Small intestine (tissue), 7 donors: ENCODE measurements around the gene ATP13A1. TPM values are rescaled to one million over a fixed set of nuclear protein-coding genes. Genes with fewer than 3 reads are reported as not detected.
"Not testable (repeated sequence)": the region's sequence is repeated elsewhere in the genome, so short reads cannot be mapped to it uniquely, and the experiment has no call there.

Experiments
- DNase-seq, 2 donors: peaks; one replicate each; pipeline versions ENCODE4 v3.0.0 to v3.0.0-alpha.2; 2013
- FAIRE-seq: peaks from 2 replicates; lab custom pipeline; 2012; peaks lifted over from hg19 to GRCh38; lab: Jason Lieb, UNC
- H3K27ac ChIP-seq, 3 donors: one replicate each; pipeline ENCODE4 v1.5.1; 2013; ENCODE audit warnings: low read length in 2 of 3, mild to moderate bottlenecking in 2 of 3, control low read depth in 1 of 3, inconsistent platforms in 1 of 3, low read depth in 1 of 3, moderate library complexity in 1 of 3
- H3K27me3 ChIP-seq, 3 donors: one replicate each; pipeline ENCODE4 v1.6.1; 2013; ENCODE audit warnings: low read length in 3 of 3, inconsistent platforms in 1 of 3; ENCODE audit not compliant: control insufficient read depth in 3 of 3, insufficient read depth in 3 of 3
- H3K36me3 ChIP-seq, 3 donors: one replicate each; pipeline ENCODE4 v1.6.1; 2013; ENCODE audit warnings: low read length in 3 of 3, inconsistent platforms in 1 of 3, low read depth in 1 of 3, mild to moderate bottlenecking in 1 of 3, moderate library complexity in 1 of 3; ENCODE audit not compliant: control insufficient read depth in 3 of 3, insufficient read depth in 2 of 3
- H3K4me1 ChIP-seq, 3 donors: one replicate each; pipeline ENCODE4 v1.6.1; 2013; ENCODE audit warnings: low read length in 2 of 3, inconsistent platforms in 1 of 3, low read depth in 1 of 3, mild to moderate bottlenecking in 1 of 3, moderate library complexity in 1 of 3; ENCODE audit not compliant: control insufficient read depth in 3 of 3, insufficient read depth in 2 of 3
- H3K4me3 ChIP-seq, 3 donors: one replicate each; pipeline ENCODE4 v1.5.1; 2013; ENCODE audit warnings: low read length in 3 of 3, control low read depth in 1 of 3, inconsistent platforms in 1 of 3, low read depth in 1 of 3, mild to moderate bottlenecking in 1 of 3, moderate library complexity in 1 of 3
- H3K9me3 ChIP-seq, 2 donors: one replicate each; pipeline ENCODE4 v1.6.1; 2013; ENCODE audit warnings: low read depth in 1 of 2, low read length in 1 of 2; ENCODE audit not compliant: control insufficient read depth in 2 of 2, insufficient read depth in 1 of 2
- WGBS, 3 donors: extraction: QIAGEN DNeasy Blood & Tissue Kit; methylation state at CpG; one replicate each; pipeline ENCODE4 v1.1.7; 2013; 5-methylcytosine and 5-hydroxymethylcytosine counted together
- polyA plus RNA-seq, 4 donors: library from polyadenylated mRNA; stranded (reverse) in 3 of 4; unstranded in 1 of 4; fragments of 200-250 nt in 3 of 4; fragments of 120-200 nt in 1 of 4; gene quantifications; one replicate each; pipeline versions ENCODE4 v1.2.1 to v1.2.3, GENCODE V29; 2013
- donor health status: healthy with polysubstance abuse.
- donor health status: control.
- donor health status: control.
- donor health status: Bipolar disorder and iron deficiency.
- donor health status: healthy.

The ATP13A1 gene
- polyA plus RNA-seq, 4 donors: 40.3 to 60.8 (median 45.9) TPM

GRCh38 chr19:19674315-19674714 lies 10.8 kb upstream of the ATP13A1 start:
- Histone ChIP-seq H3K4me3 (no peak overlapping the region), H3K9me3 (peaks cover 3 to 30% of the 10 kb centered on the region in 2 donors), H3K36me3 (peaks cover 11 to 32% (median 31%) of the 10 kb centered on the region in 3 donors), H3K4me1 (peaks cover 0 to 5% (median 2%) of the 10 kb centered on the region in 3 donors), H3K27me3 (no peaks in the 10 kb centered on the region), H3K27ac (no peak overlapping the region)
- WGBS, 3 donors: 98 to 99% (median 99%) methylated on average over 6 of the region's 6 CpGs
- no peak for DNase-seq
- no peak for FAIRE-seq

- FAIRE-seq: no peak
- DNase-seq: no peak
- Histone ChIP-seq H3K36me3 (peaks cover 7 to 22% (median 21%) of the 10 kb centered on the region in 3 donors), H3K4me3 (no peak overlapping the region), H3K27ac (no peak overlapping the region), H3K9me3 (peaks cover 1 to 20% of the 10 kb centered on the region in 2 donors), H3K27me3 (no peaks in the 10 kb centered on the region), H3K4me1 (peaks cover 0 to 5% (median 2%) of the 10 kb centered on the region in 3 donors)
- 95 to 98% (median 96%) methylated on average over 3 of the region's 3 CpGs for WGBS, 3 donors
These were observed 9.3 kb upstream of the ATP13A1 start for GRCh38 chr19:19672816-19673215.

DNA sequence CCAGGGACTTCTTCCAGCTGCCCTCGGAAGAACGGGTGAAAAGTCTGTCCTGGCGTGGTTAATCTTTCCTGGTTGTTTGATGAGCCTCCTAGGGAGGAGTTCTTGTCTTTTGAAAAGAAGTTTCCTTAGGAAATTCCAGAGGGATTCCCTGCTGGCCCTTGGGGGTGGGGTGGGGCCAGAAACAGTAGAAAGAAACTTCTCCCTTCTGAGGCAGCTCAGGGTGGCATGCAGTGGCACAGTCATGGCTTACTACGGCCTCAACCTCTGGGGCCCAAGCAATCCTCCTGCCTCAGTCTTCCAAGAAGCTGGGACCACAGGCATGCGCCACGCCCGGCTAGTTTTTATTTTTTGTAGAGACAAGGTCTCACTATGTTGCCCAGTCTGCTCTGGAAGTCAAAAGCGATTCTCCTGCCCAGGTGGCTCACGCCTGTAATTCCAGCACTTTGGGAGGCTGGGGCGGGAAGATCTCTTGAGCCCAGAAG lies 6.6 kb upstream of the ATP13A1 start:
- Histone ChIP-seq H3K4me1 (peaks cover 0 to 5% (median 2%) of the 10 kb centered on the region in 3 donors), H3K9me3 (peaks cover 0 to 5% of the 10 kb centered on the region in 2 donors), H3K27ac (no peak overlapping the region), H3K36me3 (peaks cover 0 to 12% (median 9%) of the 10 kb centered on the region in 3 donors), H3K4me3 (peak overlapping the region in 2 of 3 donors; percentile 67 to 98), H3K27me3 (no peaks in the 10 kb centered on the region)
- FAIRE-seq (no peak), DNase-seq (no peak)
- WGBS, 3 donors: 73 to 75% (median 74%) methylated on average over 10 of the region's 10 CpGs

DNA sequence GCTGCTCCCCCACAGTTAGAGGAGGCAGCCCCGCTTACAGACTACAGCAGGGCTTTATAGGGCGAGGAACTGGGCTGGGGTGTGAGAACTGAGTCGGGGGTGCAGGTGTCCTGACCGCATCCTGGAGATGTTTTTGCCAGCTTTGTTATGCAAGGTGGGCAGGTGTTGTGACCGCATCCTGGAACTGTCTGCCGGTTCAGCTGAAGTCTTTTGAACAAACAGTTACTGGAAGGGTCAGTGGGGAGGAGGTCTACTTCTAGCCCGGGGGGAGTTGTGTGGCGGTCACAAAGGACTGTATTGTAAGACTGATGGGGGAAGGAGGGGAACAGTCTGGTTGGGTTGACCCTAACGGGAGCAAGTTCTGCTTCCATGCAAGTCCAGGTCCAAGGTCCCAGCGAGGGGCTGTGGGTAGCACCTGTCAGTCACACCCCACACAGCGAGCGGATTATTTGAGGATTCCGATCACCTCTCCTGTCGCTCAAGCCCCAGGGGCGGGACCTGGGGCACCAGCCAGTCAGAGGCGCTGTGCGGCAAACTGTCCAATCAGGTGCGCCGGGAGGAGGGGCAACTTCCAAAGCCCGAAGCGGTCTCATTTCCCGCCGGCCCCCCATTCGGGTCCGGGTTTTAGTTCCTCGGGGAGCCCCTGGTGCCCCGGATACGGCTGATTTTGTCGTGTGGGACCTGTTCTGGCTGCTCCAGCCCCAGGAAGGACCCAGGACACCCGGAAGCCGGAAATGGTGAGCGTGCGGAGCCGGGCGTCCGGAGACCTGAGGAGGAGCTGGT lies 4.9 kb upstream of the ATP13A1 start, which contains the start of gene ZNF101:
ZNF101 (plus strand) TSS at position 610 of the 783 bp plus-strand sequence; CDS start at position 735, 125 bp downstream.
- FAIRE-seq (no peak), DNase-seq (peak; percentile 95 to 96)
- Histone ChIP-seq H3K27me3 (no peaks in the 10 kb centered on the region), H3K36me3 (peaks cover 0 to 6% (median 3%) of the 10 kb centered on the region in 3 donors), H3K4me3 (peak within 1 kb of the TSS; percentile 67 to 98 (median 98)), H3K4me1 (peaks cover 0 to 5% (median 2%) of the 10 kb centered on the region in 3 donors), H3K9me3 (peaks cover 0 to 2% of the 10 kb centered on the region in 2 donors), H3K27ac (peak within 1 kb of the TSS; percentile 85 to 96 (median 85))
- WGBS, 3 donors: 4 to 11% (median 9%) methylated on average over 34 to 36 of the region's 36 CpGs

DNA sequence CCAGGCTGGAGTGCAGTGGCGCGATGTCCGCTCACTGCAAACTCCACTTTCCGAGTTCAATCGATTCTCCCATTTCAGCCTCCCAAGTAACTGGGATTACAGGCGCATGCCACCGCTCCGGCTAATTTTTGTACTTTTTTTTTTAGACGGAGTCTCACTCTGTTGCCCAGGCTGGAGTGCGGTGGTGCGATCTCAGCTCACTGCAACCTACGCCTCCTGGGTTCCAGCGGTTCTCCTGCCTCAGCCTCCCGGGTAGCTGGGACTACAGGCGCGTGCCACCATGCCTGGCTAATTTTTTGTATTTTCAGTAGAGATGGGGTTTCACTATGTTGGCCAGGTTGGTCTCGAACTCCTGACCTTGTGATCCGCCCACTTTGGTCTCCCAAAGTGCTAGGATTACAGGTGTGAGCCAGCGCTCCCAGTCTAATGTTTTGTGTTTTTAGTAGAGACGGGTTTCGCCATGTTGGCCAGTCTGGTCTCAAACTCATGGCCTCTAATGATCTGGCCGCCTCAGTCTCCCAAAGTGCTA lies 2.0 kb upstream of the ATP13A1 start:
- H3K4me3 ChIP-seq, H3K27me3 ChIP-seq, H3K9me3 ChIP-seq, FAIRE-seq, DNase-seq, H3K27ac ChIP-seq: not testable (repeated sequence)
- 97 to 98% (median 98%) methylated on average over 22 of the region's 22 CpGs for WGBS, 3 donors
- peaks cover 8 to 13% (median 9%) of the 10 kb centered on the region in 3 donors for H3K4me1 ChIP-seq
- peaks cover 0 to 11% (median 0%) of the 10 kb centered on the region in 3 donors for H3K36me3 ChIP-seq

GRCh38 chr19:19662871-19663255 lies 613 bp downstream of the ATP13A1 start:
- Histone ChIP-seq H3K9me3 (no peaks in the 10 kb centered on the region), H3K27ac (peak overlapping the region; percentile 68 to 99 (median 79)), H3K4me3 (peak overlapping the region; percentile 78 to 97 (median 89)), H3K4me1 (peaks cover 7 to 8% (median 8%) of the 10 kb centered on the region in 3 donors), H3K27me3 (no peaks in the 10 kb centered on the region), H3K36me3 (peaks cover 2 to 33% (median 7%) of the 10 kb centered on the region in 3 donors)
- DNase-seq (peak in 1 of 2 donors; percentile 11), FAIRE-seq (no peak)
- 2 to 5% (median 3%) methylated on average over 17 of the region's 17 CpGs for WGBS, 3 donors

DNA sequence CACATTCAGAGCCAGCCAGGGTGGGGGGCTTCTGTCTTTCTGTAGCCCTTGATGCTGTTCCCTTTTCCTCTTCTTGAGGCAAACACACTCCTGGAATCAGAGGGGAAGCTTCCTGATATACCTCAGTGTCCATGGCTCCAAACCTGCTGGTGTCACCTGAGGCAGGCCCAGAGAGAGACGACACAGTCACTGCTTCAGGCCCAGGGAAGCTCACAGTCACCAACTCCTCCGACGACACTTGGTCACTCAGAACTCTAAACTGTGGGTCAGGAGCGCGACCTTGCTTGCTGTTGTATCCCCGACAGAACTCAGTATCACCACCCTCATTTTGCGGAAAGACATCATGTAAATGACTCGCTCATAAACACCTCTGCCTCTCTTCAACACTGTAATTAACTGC lies 1.1 kb downstream of the ATP13A1 start:
- WGBS, 3 donors: 72 to 76% (median 72%) methylated on average over 8 of the region's 8 CpGs

GRCh38 chr19:19661675-19662251 lies 1.7 kb downstream of the ATP13A1 start:
- no peak for FAIRE-seq
- 74 to 79% (median 77%) methylated on average over 18 of the region's 18 CpGs for WGBS, 3 donors

More for the DNA sequence above, 1.1 kb downstream of the ATP13A1 start:
- peaks cover 7 to 8% (median 8%) of the 10 kb centered on the region in 3 donors for H3K4me1 ChIP-seq
- H3K27me3 ChIP-seq: no peaks in the 10 kb centered on the region
- FAIRE-seq: no peak
- peaks cover 4 to 38% (median 7%) of the 10 kb centered on the region in 3 donors for H3K36me3 ChIP-seq
- peak overlapping the region in 2 of 3 donors; percentile 78 to 89 for H3K4me3 ChIP-seq
- H3K9me3 ChIP-seq: no peaks in the 10 kb centered on the region
- peak overlapping the region in 1 of 3 donors; percentile 99 for H3K27ac ChIP-seq
- no peak for DNase-seq

More at GRCh38 chr19:19661675-19662251, 1.7 kb downstream of the ATP13A1 start:
- Histone ChIP-seq H3K27ac (peak overlapping the region in 1 of 3 donors; percentile 99), H3K36me3 (peaks cover 4 to 44% (median 7%) of the 10 kb centered on the region in 3 donors), H3K9me3 (no peaks in the 10 kb centered on the region), H3K4me1 (peaks cover 7 to 8% (median 8%) of the 10 kb centered on the region in 3 donors), H3K4me3 (peak overlapping the region in 1 of 3 donors; percentile 8), H3K27me3 (no peaks in the 10 kb centered on the region)
- peak in 1 of 2 donors; percentile 24 for DNase-seq
